GM12875 (cell line): Measurements from ENCODE around the gene HECW1.

Experiments
- H3K4me3 ChIP-seq: one replicate; pipeline ENCODE4 v1.5.1; 2011; ENCODE audit warnings: low read depth, low read length, control low read depth
- CTCF ChIP-seq: IDR thresholded peaks from 2 replicates; pipeline ENCODE4 v1.5.1; 2011; ENCODE audit warnings: low read depth, mild to moderate bottlenecking, control low read depth, inconsistent platforms, low read length, moderate library complexity, borderline replicate concordance; ENCODE audit not compliant: insufficient read depth

HECW1 gene

DNA sequence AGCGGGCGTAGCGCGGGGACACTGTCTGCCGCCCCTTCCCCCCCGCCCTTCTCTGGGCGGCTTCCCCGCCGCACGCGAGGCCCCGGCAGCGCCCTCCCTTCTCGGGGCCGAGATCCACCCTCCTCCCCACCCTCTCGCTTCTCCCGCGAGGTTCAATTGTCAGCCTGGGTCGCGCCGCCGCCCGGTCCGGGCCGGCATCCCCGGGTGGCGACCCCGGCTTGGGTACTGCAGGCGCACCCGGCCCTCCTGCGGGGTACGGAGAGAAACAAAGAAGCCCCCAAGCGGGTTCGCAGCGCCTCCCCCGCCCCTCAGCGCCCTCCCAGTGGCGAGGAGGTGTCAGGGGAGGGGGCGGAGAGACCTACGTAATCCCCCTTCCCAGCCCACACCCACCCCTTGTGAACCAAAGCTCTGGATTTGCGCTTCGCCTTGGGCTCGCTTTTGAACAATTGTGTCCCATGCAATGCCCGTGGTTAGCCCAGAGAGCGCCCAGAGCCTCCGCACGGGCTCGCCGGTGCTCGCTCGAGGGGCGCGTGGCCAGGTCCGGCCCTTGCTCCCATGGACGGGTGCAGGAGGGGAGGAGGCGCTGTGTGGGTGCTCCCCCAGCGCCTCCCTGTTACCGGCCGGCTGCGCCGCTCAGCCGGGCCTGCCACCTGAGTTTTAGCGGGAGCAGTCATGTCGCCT is 634 bp downstream of the HECW1 start:
- peak overlapping the region; percentile 43 for H3K4me3 ChIP-seq
- no peak for TF ChIP-seq CTCF

GRCh38 chr7:43113622-43114457 is 1.4 kb downstream of the HECW1 start:
- TF ChIP-seq CTCF: no peak
- H3K4me3 ChIP-seq: peak overlapping the region; percentile 43

DNA sequence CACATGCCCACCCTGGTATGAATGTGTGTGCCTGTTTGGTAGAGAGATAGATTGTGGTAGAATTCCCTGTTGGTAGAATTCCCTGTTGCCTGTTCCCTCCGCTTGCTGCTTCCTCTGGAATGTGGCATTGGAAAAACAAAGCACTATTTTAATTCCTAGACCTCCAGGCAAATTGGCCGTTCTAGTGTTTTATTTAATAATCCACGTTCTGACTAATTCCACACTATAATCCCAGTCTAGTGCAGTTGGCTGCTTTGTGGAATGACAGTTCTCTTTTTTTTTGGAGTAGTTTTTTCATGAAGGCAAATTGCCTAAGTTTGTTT is 2.0 kb downstream of the HECW1 start:
- TF ChIP-seq CTCF: no peak
- no peak overlapping the region for H3K4me3 ChIP-seq

GRCh38 chr7:43116451-43116850 is 4.0 kb downstream of the HECW1 start:
- TF ChIP-seq CTCF: no peak
- no peak overlapping the region for H3K4me3 ChIP-seq

GRCh38 chr7:43117095-43117494 is 4.6 kb downstream of the HECW1 start:
- TF ChIP-seq CTCF: no peak
- H3K4me3 ChIP-seq: no peak overlapping the region

DNA sequence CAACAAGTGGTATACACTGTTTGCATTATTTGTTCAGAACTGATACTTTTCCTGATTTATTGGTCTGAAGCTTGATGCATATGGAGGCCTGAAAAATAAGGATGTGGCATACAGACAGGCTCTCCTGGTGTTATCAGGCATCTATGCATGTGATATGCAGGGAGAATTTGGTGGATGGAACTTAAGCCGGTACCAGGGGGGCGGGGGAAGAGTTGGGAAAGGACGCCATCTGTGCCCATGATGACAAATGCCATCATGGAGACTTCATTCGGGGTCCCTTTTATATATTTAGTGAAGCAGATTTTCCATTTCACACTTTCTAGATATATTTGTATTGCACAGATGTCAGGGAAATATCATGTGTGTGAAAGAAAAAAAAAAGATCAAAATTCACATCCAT is 5.4 kb downstream of the HECW1 start:
- TF ChIP-seq CTCF: no peak

DNA sequence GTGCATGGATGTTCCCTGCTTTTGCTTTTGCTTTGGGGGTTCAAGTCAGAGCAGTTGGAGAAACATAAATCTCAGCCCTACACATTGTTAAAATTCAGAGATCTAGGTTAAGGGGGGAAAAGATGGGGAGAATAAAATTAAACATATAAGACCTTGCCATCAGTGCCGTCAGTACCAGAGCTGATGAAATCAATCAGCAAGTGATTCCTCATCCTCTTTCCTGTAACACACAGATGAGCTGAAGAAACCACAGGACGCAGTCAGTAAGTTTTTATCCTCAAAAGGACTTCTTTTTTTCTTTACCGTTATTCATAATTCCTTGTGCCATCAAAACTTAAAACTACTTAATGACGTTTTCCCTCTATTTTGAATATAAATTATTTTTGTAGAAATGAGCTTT is 5.9 kb downstream of the HECW1 start:
- no peak for TF ChIP-seq CTCF
- no peak overlapping the region for H3K4me3 ChIP-seq

More for the DNA sequence above, 5.4 kb downstream of the HECW1 start:
- no peak overlapping the region for H3K4me3 ChIP-seq
